Pancreas (tissue), 10 donors: Measurements from ENCODE around the gene LSM14B. TPM values are rescaled to one million over a fixed set of nuclear protein-coding genes. Genes with fewer than 3 reads are reported as not detected.

Source experiments
- ATAC-seq, 4 donors: fragments of 200-7000 bp; cut with Tn5 transposase; one replicate each; pipeline versions ENCODE4 v1.8.0 to v1.9.1; 2020; ENCODE audit warnings: mild to moderate bottlenecking in 4 of 4, moderate library complexity in 4 of 4
- DNase-seq, 6 donors: peaks; one replicate each; pipeline ENCODE4 v3.0.0-alpha.2; 2020
- FAIRE-seq: peaks from 2 replicates; lab custom pipeline; 2012; peaks lifted over from hg19 to GRCh38; lab: Jason Lieb, UNC
- H3K27ac ChIP-seq, 4 donors: fragments of 200-600 bp; sonication (generic); 1 replicate in 3 of 4; 2 replicates in 1 of 4; pipeline versions ENCODE4 v1.5.0 to v1.8.0; 2020
- H3K27me3 ChIP-seq, 4 donors: fragments of 200-600 bp; one replicate each; pipeline ENCODE4 v1.8.0; 2021
- H3K36me3 ChIP-seq, 3 donors: fragments of 200-600 bp; sonication (generic) in 1 of 3; one replicate each; pipeline versions ENCODE4 v1.5.0 to v1.8.0; 2020 to 2021
- H3K4me1 ChIP-seq, 3 donors: fragments of 200-600 bp; one replicate each; pipeline ENCODE4 v1.8.0; 2021
- H3K4me3 ChIP-seq, 4 donors: fragments of 200-600 bp; sonication (generic) in 2 of 4; one replicate each; pipeline versions ENCODE4 v1.5.0 to v1.8.0; 2020 to 2021
- H3K9me3 ChIP-seq, 4 donors: fragments of 200-600 bp; one replicate each; pipeline ENCODE4 v1.8.0; 2021
- CTCF ChIP-seq, 4 donors: fragments of 200-600 bp; sonication (generic) in 3 of 4; IDR thresholded peaks; one replicate each; pipeline versions ENCODE4 v1.5.0 to v1.8.0; 2021; ENCODE audit warnings: antibody characterized with exemption in 4 of 4
- WGBS, 2 donors: extraction: QIAGEN DNeasy Blood & Tissue Kit; methylation state at CpG; one replicate each; pipeline ENCODE4 v1.1.7; 2013; 5-methylcytosine and 5-hydroxymethylcytosine counted together
- intact Hi-C, 3 donors: fragments of 100-400 bp; cut with DNase I; formaldehyde crosslinking; loops; one replicate each; pipeline versions ENCODE4 v1.11.1 to v1.14.2; 2022
- polyA plus RNA-seq, 2 donors: library from polyadenylated mRNA; stranded (reverse); fragments of 200-250 nt; gene quantifications; one replicate each; pipeline ENCODE4 v1.2.3, GENCODE V29; 2013
- total RNA-seq, 6 donors: library from RNA; stranded (reverse); fragmentation: NEBNext Ultra II Directional in 4 of 6; extraction: Animal tissue kit (Norgen Biotek cat#: 25700) in 4 of 6; gene quantifications; one replicate each; pipeline versions ENCODE4 v1.2.1 to v1.2.4, GENCODE V29; 2021 to 2023
- donor health status: healthy with polysubstance abuse.
- donor health status: DM: no; HTN: no; CAD: no; lungs with moderate emphysema.
- donor health status: DM: no; HTN: no; CAD: no.
- donor health status: control.
- donor health status: control.
- donor health status: Bipolar disorder and iron deficiency.
- donor health status: DM: yes; HTN: yes; CAD: no.
- donor health status: DM: no; HTN: no; CAD: no.
- donor health status: DM: no; HTN: no; CAD: no.
- donor health status: DM: yes; HTN: yes; CAD: no.

LSM14B gene
- total and polyA plus RNA-seq, 8 donors, result 8.4 to 20.1 (median 16.7) TPM

- H3K4me3 ChIP-seq, result no peak overlapping the region
- DNase-seq (no peak), FAIRE-seq (no peak), ATAC-seq (no peak)
- H3K27me3 ChIP-seq, result no peaks in the 10 kb centered on the region
- intact Hi-C loops, result no loop called here
- no peaks in the 10 kb centered on the region for H3K36me3 ChIP-seq
- no peak for TF ChIP-seq CTCF (IDR thresholded peaks at IDR 0.05)
- WGBS, 2 donors, result 88 to 91% methylated on average over 4 of the region's 4 CpGs
- H3K4me1 ChIP-seq, result no peaks in the 10 kb centered on the region
- H3K27ac ChIP-seq, result no peak overlapping the region
- no peaks in the 10 kb centered on the region for H3K9me3 ChIP-seq
These were observed 21.2 kb upstream of the LSM14B start for GRCh38 chr20:62101078-62101477.

GRCh38 chr20:62103508-62104233 is 18.6 kb upstream of the LSM14B start:
- DNase-seq, result no peak
- intact Hi-C loops, result no loop called here
- Histone ChIP-seq H3K27me3 (no peaks in the 10 kb centered on the region), H3K27ac (no peak overlapping the region), H3K36me3 (no peaks in the 10 kb centered on the region), H3K9me3 (no peaks in the 10 kb centered on the region), H3K4me3 (no peak overlapping the region), H3K4me1 (no peaks in the 10 kb centered on the region)
- no peak for FAIRE-seq
- no peak for TF ChIP-seq CTCF (IDR thresholded peaks at IDR 0.05)
- WGBS, 2 donors, result 72 to 73% methylated on average over 21 of the region's 21 CpGs
- no peak for ATAC-seq

- WGBS, 2 donors, result 44% methylated on average over 15 of the region's 15 CpGs
- H3K9me3 ChIP-seq, result no peaks in the 10 kb centered on the region
- H3K36me3 ChIP-seq, result no peaks in the 10 kb centered on the region
- intact Hi-C loops, result no loop called here
- FAIRE-seq (no peak), DNase-seq (no peak), ATAC-seq (no peak)
- no peaks in the 10 kb centered on the region for H3K4me1 ChIP-seq
- no peaks in the 10 kb centered on the region for H3K27me3 ChIP-seq
- TF ChIP-seq CTCF (IDR thresholded peaks at IDR 0.05), result no peak
- H3K4me3 ChIP-seq, result no peak overlapping the region
- no peak overlapping the region for H3K27ac ChIP-seq
These were observed 18.0 kb upstream of the LSM14B start for GRCh38 chr20:62104234-62104789.

GRCh38 chr20:62104791-62105345 is 17.4 kb upstream of the LSM14B start:
- WGBS, 2 donors, result 35 to 39% methylated on average over 7 of the region's 7 CpGs
- intact Hi-C loops, result no loop called here
- TF ChIP-seq CTCF (IDR thresholded peaks at IDR 0.05), result no peak
- Histone ChIP-seq H3K27ac (no peak overlapping the region), H3K4me1 (no peaks in the 10 kb centered on the region), H3K27me3 (no peaks in the 10 kb centered on the region), H3K4me3 (no peak overlapping the region), H3K36me3 (no peaks in the 10 kb centered on the region), H3K9me3 (no peaks in the 10 kb centered on the region)
- no peak for DNase-seq
- FAIRE-seq, result no peak
- ATAC-seq, result peak in 1 of 4 donors; percentile 24

GRCh38 chr20:62105592-62105991 is 16.7 kb upstream of the LSM14B start:
- Histone ChIP-seq H3K4me1 (no peaks in the 10 kb centered on the region), H3K9me3 (no peaks in the 10 kb centered on the region)

More at GRCh38 chr20:62105592-62105991, 16.7 kb upstream of the LSM14B start:
- intact Hi-C loops, result no loop called here
- Histone ChIP-seq H3K27me3 (no peaks in the 10 kb centered on the region), H3K4me3 (no peak overlapping the region), H3K36me3 (no peaks in the 10 kb centered on the region), H3K27ac (no peak overlapping the region)
- FAIRE-seq, result no peak
- no peak for ATAC-seq
- 84 to 94% methylated on average over 5 of the region's 5 CpGs for WGBS, 2 donors
- no peak for DNase-seq
- TF ChIP-seq CTCF (IDR thresholded peaks at IDR 0.05), result no peak
